Measurements from ENCODE around the gene WIPF1. TPM values are rescaled to one million over a fixed set of nuclear protein-coding genes. Genes with fewer than 3 reads are reported as not detected.

The WIPF1 gene
- total RNA-seq, 1 donor from 2014 or later, result 19.3 TPM

GRCh38 chr2:174623106-174623637, 25.6 kb upstream of the WIPF1 start:
- FAIRE-seq, result no peak
- no peak overlapping the region for H3K27ac ChIP-seq (ENCODE audit: low read depth, low read length)

GRCh38 chr2:174621323-174621722, 23.7 kb upstream of the WIPF1 start:
- Histone ChIP-seq H3K79me2 (ENCODE audit: insufficient read depth, low read length) (no peaks in the 10 kb centered on the region), H3K4me3 (ENCODE audit: insufficient read depth, low read depth, low read length) (no peak overlapping the region), H3K27me3 (ENCODE audit: insufficient read depth, low read length) (no peaks in the 10 kb centered on the region), H3K4me2 (ENCODE audit: low read length) (no peak overlapping the region), H2AFZ (ENCODE audit: low read depth, low read length) (no peak overlapping the region), H3K27ac (ENCODE audit: low read depth, low read length) (no peak overlapping the region), H3K36me3 (ENCODE audit: insufficient read depth, low read length) (no peaks in the 10 kb centered on the region), H3K4me1 (ENCODE audit: insufficient read depth, low read length) (peaks cover 4% of the 10 kb centered on the region), H4K20me1 (ENCODE audit: insufficient read depth, low read length) (no peaks in the 10 kb centered on the region), H3K9me3 (ENCODE audit: insufficient read depth, low read depth, low read length) (no peaks in the 10 kb centered on the region), H3K9ac (ENCODE audit: low read length) (no peak overlapping the region)
- Mint-ChIP-seq H3K36me3 (ENCODE audit: low read depth, unreplicated experiment) (peaks cover 8% of the 10 kb centered on the region), H3K9me3 (ENCODE audit: unreplicated experiment) (no peaks in the 10 kb centered on the region), H3K4me3 (ENCODE audit: unreplicated experiment) (no peak overlapping the region), H3K4me1 (ENCODE audit: low read depth, unreplicated experiment) (no peaks in the 10 kb centered on the region), H3K27ac (ENCODE audit: unreplicated experiment) (no peak overlapping the region), H3K27me3 (ENCODE audit: low read depth, unreplicated experiment) (no peaks in the 10 kb centered on the region)
- no peak for TF ChIP-seq EZH2 (IDR thresholded peaks at IDR 0.05; ENCODE audit: insufficient read depth, low read length)
- no peak for TF ChIP-seq CTCF (IDR thresholded peaks at IDR 0.05; ENCODE audit: insufficient read depth, low read depth, low read length)
- FAIRE-seq, result no peak
- DNase-seq (ENCODE audit: low read depth), result no peak

More at GRCh38 chr2:174623106-174623637, 25.6 kb upstream of the WIPF1 start:
- Mint-ChIP-seq H3K27ac (ENCODE audit: unreplicated experiment) (no peak overlapping the region), H3K36me3 (ENCODE audit: low read depth, unreplicated experiment) (peaks cover 10% of the 10 kb centered on the region), H3K4me3 (ENCODE audit: unreplicated experiment) (no peak overlapping the region), H3K4me1 (ENCODE audit: low read depth, unreplicated experiment) (no peaks in the 10 kb centered on the region), H3K27me3 (ENCODE audit: low read depth, unreplicated experiment) (no peaks in the 10 kb centered on the region), H3K9me3 (ENCODE audit: unreplicated experiment) (no peaks in the 10 kb centered on the region)
- Histone ChIP-seq H3K9me3 (ENCODE audit: insufficient read depth, low read depth, low read length) (no peaks in the 10 kb centered on the region), H3K4me1 (ENCODE audit: insufficient read depth, low read length) (no peaks in the 10 kb centered on the region), H3K4me2 (ENCODE audit: low read length) (no peak overlapping the region), H4K20me1 (ENCODE audit: insufficient read depth, low read length) (no peaks in the 10 kb centered on the region), H3K79me2 (ENCODE audit: insufficient read depth, low read length) (no peaks in the 10 kb centered on the region), H3K9ac (ENCODE audit: low read length) (no peak overlapping the region), H3K4me3 (ENCODE audit: insufficient read depth, low read depth, low read length) (no peak overlapping the region), H3K27me3 (ENCODE audit: insufficient read depth, low read length) (no peaks in the 10 kb centered on the region), H2AFZ (ENCODE audit: low read depth, low read length) (no peak overlapping the region), H3K36me3 (ENCODE audit: insufficient read depth, low read length) (no peaks in the 10 kb centered on the region)
- no peak for DNase-seq (ENCODE audit: low read depth)
- TF ChIP-seq CTCF (IDR thresholded peaks at IDR 0.05; ENCODE audit: insufficient read depth, low read depth, low read length) (no peak), EZH2 (IDR thresholded peaks at IDR 0.05; ENCODE audit: insufficient read depth, low read length) (no peak)

- no peak overlapping the region for H3K4me3 Mint-ChIP-seq (ENCODE audit: unreplicated experiment)
- no peaks in the 10 kb centered on the region for H3K9me3 Mint-ChIP-seq (ENCODE audit: unreplicated experiment)
- H3K27me3 Mint-ChIP-seq (ENCODE audit: low read depth, unreplicated experiment), result no peaks in the 10 kb centered on the region
- peaks cover 29% of the 10 kb centered on the region for H3K4me1 ChIP-seq (ENCODE audit: insufficient read depth, low read length)
- no peak overlapping the region for H3K4me3 ChIP-seq (ENCODE audit: insufficient read depth, low read depth, low read length)
- H3K27me3 ChIP-seq (ENCODE audit: insufficient read depth, low read length), result no peaks in the 10 kb centered on the region
- H3K27ac Mint-ChIP-seq (ENCODE audit: unreplicated experiment), result no peak overlapping the region
- no peak overlapping the region for H3K4me2 ChIP-seq (ENCODE audit: low read length)
- DNase-seq (ENCODE audit: low read depth), result no peak
- TF ChIP-seq EZH2 (IDR thresholded peaks at IDR 0.05; ENCODE audit: insufficient read depth, low read length) (no peak), CTCF (IDR thresholded peaks at IDR 0.05; ENCODE audit: insufficient read depth, low read depth, low read length) (no peak)
- H3K36me3 Mint-ChIP-seq (ENCODE audit: low read depth, unreplicated experiment), result no peaks in the 10 kb centered on the region
- no peak overlapping the region for H3K27ac ChIP-seq (ENCODE audit: low read depth, low read length)
- H3K9ac ChIP-seq (ENCODE audit: low read length), result no peak overlapping the region
- H3K4me1 Mint-ChIP-seq (ENCODE audit: low read depth, unreplicated experiment), result peaks cover 3% of the 10 kb centered on the region
- no peaks in the 10 kb centered on the region for H3K9me3 ChIP-seq (ENCODE audit: insufficient read depth, low read depth, low read length)
- no peaks in the 10 kb centered on the region for H4K20me1 ChIP-seq (ENCODE audit: insufficient read depth, low read length)
- H2AFZ ChIP-seq (ENCODE audit: low read depth, low read length), result no peak overlapping the region
- no peaks in the 10 kb centered on the region for H3K79me2 ChIP-seq (ENCODE audit: insufficient read depth, low read length)
- no peak for FAIRE-seq
- no peaks in the 10 kb centered on the region for H3K36me3 ChIP-seq (ENCODE audit: insufficient read depth, low read length)
Observed at GRCh38 chr2:174618179-174618578, 20.6 kb upstream of the WIPF1 start.

Data from astrocyte (in vitro differentiated cells and primary cell).